GM18867 (cell line): Measurements from ENCODE around the gene YRDC.

Source experiments
- ATAC-seq: cut with Tn5 transposase; IDR thresholded peaks from one replicate; pipeline ENCODE4 v1.9.1; 2021; ENCODE audit warnings: mild to moderate bottlenecking, moderate library complexity; ENCODE audit not compliant: unreplicated experiment

Gene YRDC

DNA sequence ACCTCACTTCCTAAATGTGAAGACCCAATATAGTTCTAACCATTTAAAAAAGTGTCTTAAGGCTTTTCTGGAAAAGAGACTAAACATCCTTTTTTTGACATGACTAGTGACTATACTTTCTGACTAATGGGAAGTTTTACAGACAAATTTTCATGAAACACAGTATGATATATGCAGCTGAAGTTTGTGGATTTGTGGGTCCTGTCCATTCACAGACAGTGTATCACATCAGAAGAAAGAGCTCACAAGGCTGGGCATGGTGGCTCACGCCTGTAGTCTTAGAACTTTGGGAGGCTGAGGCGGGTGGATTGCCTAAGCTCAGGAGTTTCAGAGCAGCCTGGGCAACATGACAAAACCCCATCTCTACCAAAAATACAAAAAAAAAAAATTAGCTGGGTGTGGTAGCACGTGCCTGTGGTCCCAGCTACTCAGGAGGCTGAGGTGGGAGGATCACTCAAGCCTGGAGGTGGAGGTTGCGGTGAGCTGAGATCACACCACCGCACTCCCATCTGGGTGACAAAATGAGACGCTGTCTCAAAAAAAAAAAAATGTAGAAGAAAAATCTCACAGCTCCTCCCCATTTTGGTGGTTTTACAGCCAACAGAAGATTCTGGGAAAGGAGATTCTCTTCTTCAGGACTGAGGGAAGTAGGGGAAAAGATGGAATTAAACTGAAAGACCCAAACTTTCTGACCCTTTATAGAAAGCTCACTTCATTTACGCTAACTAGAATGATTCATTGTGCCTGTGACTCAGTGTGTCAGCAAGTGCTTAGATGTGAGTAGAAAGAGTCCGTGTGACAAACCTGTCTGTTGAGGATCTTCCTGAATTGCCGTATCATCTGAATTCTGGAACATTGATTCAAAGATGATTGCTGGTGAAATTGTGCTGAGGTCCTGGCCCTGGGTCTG lies 15.2 kb upstream of the YRDC start:
- no peak for ATAC-seq

DNA sequence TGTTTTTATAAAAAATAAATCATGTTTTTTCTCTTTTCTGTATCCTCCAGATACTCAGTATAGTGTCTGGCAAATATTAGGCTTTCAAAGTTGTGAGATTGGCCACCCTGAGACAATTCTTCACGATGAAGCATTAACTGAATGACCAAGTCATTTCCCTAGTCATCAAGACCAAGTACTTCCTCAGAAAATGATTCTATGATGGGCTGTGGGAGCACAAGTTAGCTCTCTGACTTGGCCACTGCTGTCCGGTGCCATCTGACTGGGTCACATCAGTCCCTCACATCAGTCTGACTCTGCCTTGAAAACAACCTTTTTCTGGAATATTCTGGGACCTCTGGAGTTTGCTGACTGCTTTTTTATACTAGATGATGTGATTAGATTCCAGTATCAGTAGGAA lies 13.5 kb upstream of the YRDC start:
- ATAC-seq: no peak

DNA sequence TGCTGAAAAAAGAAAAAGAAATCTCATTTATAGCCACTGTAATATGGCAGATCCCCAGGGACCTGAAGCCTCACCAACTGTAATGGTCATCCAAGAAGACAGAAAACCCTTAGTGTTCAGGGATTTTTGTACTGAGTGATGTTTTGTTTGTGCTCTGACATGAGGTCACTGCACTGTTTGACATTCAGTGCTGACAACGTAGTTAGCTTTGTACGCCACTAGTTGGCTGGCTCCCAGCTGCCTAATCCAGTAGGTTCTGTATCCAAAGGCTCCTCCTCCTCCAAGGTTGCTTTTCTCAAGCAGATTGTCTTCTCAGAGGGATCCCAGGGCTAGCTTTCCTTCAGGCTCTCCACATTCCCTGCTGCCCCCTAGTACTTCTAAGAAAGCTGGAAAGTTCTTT lies 9.5 kb upstream of the YRDC start:
- no peak for ATAC-seq

DNA sequence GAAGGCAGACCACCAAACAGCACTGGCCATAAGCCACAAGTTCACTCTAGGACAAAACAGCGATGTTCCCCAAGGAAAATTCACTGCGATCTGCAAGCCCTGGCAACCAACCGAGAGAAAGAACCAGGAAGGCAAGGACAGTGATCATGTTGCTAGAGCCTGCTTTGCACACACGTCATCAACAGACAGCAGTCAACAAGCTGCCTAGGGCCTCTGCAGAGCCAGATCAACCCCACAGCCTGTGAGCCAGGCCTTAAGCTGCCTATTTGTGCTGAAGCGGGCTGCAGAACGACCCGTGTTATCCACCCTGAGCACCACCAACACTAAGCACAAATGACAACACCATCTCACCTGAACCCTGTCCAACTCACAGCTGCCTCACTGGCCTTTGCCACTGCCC lies 6.2 kb upstream of the YRDC start:
- ATAC-seq: no peak

DNA sequence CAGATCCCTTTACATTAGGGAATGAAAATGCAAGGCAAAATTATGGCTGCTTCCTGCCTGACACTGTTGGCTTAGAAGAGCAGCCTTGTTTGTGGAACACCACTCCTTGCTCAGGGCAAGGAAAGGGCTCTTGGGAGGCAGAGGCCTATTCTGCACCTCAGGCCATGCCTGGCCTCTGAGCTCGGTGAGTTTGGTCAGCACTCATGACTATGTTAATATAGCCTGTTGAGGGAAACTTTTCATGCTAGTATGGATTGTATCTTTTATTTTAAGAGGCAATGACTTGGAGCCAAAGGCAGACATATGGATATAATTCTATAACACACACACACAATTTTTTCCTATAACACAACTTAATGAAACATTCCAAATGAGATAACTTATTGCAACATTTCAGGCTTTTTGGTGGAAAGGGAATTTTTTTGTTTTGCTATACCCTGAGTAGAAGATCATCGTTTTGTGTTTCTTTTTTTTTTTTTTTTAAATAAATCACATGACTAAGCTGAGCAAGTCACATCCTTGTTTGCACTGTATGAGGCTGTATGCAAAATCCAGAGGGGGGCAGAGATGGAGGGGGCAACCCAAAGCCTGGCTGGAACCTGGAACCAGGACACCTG lies 5.6 kb upstream of the YRDC start:
- ATAC-seq: no peak

DNA sequence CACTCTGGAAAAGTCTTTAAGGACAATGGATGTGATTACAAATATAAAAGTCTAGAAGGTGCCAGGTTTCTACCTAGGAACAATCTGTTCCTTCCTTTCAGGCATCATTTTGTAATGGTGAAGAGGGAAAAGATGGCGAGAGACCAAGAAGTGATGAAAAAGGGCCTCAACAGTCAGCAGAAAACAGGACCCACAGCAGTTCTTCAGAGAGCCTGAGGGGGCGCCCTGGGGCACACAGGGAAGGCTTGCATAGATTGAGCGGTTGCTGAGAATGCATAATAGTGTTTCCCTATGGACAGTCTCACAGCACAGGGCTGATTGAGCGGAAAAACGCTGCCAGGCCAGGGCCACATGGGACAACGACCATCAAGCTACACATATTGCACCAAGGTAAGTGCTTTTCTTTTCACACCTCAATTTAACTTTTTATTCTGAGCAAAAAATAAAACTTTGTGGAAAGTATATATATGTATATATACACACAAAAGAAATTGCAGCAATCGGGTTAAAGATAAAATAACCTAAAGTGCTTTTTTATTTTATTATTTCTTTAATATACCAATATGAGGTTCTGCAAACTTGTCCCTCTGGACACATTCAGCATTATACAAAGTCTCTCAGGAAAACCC lies 3.1 kb upstream of the YRDC start:
- ATAC-seq: no peak

DNA sequence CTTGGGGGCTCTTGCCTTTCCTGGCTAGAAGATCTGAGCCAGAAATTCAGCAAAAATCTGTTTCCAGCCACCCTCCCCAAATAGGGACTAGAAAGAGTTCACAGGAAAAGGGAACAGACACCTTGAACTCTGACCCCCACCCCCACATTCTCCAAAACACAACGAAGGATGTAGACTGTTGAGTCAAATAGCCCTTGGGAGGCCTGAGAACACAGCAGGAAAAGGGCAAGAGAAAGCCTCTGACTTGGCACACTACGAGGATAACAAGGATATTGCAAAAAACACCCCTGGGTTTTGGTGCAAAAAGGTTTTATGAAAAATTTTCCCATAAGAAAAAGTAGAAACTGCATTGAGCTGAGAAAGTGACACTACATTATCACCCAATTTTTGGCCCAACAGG lies 1.9 kb upstream of the YRDC start:
- no peak for ATAC-seq

DNA sequence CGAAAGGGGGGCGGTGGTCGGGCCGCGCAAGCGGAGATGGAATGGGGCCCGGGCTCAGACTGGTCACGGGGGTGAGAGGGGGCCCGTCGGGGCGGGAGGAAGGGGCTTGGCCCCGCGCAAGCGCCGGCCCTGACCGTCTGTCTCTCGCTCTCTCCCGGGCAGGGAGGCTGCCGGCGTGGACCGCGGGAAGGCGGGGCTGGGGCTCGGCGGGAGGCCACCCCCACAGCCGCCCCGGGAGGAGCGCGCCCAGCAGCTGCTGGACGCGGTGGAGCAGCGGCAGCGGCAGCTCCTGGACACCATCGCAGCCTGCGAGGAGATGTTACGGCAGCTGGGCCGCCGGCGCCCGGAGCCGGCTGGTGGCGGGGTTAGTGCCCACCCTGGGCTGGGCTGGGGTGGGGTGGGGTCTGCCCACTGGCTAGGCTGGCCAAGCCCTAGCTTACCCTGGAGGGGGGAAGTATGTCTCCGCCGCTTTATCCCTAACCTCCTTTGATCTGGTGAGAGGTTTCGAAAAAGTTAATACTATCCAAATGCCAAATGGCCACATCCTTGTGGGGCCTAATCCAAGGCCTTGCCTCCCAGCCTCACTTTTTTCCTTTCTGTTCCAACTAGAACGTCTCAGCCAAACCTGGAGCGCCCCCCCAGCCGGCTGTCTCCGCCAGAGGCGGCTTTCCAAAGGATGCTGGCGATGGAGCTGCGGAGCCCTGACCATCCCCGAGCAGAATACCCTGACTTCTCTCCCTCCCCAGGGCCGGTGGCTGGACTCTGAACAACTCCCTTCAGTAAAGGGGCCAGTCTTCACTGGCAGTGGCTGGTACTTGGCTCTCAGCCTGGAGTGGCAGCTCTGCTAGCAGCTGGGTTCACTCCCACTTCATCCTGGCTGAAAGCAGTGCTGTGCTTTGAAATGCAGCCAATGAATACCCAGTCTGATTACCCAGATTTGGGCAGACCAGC lies 636 bp upstream of the YRDC start:
- ATAC-seq: peak; percentile 38

DNA sequence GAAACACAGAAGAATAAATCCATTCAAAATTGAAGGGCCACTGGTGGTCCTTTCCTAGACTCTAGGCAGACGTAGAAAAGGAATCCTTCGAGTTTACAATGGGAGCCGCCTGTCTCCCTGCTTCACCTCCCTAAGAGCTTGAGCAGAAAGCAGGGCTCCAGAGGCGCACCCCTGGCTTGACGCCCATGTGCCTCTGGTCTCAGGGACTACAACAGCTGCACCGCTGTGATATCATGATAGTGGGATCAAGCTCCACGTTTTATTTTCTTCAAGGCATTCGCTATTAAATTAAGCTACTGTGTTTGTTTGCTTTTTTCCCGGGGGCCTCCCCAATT lies 821 bp downstream of the YRDC start:
- ATAC-seq: no peak

DNA sequence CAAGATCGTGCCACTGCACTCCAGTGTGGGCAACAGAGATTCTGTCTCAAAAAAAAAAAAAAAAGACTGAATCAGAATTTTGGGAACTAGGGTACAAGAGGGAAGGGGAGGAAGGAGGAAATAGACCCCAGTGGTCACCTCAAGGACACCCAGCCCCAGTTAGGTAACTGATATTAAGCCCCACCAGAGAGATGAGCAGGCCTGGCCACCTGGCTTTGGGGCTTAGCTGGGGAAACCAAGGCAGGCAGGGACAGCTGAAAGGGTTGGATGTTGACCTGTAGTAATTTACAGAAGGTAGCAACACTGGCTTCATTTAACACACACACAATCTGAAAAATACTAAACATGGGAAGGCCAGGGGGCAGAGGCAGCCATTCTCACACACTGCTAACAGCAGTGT lies 5.6 kb downstream of the YRDC start:
- ATAC-seq: no peak

DNA sequence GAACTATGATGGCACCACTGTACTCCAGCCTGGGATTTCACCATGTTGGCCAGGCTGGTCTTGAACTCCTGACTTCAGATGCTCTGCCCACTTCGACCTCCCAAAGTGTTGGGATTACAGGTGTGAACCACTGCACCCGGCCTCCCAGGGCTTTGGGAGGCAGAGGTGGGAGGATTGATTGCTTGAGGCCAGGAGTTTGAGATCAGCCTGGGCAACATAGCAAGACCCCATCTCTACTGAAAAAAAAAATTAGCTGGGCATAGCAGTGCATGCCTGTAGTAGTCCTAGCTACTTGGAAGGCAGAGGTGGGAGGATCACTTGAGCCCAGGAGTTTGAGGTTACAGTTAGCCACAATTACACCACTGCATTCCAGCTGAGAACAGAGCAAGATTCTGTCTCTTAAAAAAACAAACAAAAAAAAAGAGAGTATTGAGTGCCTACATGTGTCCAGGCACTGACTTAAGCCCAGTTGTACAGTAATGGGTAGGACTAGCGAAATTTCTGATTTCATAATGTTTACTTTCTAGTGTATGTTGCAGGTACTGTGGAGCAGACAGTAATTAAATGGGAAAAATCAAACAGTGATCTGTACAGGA lies 10.2 kb downstream of the YRDC start:
- ATAC-seq: no peak

DNA sequence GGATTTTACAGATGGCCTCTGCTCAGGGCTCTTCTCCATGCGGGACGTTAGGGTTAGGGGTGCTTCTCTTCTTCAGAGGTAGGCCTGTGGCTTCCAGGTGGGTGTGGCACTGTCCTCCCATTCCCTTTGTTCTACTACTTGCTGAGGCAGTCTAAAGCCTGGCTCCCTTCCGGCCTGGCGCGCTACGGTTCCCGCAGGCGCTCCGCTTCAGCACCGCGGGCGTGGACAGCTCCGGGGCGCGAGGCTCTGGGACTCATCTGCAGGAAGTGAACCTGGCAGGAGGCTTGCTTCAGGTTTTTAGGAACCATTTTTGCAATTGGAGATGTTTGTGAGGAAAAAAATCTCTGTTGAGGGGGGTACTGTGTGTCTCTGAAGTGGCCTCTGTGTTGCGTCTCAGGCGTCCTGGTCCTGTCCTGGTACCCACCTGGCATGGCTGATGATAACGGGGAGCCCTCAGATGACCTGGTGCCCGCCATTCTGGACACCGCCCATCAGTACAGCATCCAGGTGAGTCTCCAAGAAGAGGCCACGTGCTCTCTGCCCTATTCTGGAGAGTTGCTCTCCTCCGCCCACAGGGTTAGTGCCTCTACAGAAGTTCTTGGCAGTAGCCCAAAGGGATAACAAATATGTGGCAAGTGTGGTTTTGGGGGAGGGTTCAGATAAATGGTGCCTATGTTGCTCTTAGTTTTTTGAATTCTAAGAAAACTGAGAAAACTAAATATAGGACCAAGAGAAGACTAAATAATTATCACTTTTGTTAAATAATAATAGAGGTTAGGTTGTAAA lies 12.5 kb downstream of the YRDC start:
- ATAC-seq: no peak

DNA sequence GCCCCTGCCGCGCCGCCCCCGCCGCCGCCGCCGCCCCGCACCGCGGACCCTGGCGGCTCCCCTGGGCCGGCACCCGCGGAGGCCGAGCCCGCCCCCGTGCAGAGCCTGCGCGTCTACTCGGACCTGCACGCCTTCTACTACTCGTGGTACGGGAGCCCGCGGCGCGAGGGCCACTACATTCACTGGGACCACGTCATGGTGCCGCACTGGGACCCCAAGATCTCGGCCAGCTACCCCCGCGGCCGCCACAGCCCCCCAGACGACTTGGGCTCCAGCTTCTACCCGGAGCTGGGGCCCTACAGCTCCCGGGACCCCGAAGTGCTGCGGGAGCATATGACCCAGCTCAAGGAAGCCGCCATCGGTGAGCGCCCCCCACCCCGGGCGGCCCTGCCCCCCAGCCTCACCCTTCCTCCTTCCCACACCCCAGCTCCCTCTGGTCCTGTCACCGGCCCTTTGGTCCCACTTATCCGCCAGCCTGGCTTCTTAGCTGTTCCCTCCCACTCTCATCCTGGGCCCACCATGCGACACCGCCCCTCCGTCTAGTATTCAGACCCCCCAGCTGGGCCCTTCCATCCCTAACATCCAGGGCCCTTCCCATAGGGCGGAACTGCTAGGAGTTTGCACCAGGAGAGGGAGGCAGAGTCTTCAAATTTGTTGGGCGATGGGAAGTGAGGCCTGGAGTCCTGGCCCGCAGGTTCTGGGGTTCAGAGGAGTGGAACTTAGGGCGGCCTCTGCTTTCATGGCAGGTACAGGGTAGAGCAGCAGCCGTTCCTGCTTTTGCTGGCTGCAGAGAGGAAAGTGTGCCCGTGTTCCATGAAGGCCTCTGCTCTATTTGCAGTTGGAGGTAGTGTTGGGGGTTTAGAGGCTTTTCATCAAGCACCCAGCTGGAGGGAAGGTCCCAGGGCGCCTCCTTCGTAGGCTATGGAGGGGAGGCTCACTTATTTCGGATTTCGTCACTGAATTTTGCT lies 13.4 kb downstream of the YRDC start:
- peak; percentile 41 for ATAC-seq

DNA sequence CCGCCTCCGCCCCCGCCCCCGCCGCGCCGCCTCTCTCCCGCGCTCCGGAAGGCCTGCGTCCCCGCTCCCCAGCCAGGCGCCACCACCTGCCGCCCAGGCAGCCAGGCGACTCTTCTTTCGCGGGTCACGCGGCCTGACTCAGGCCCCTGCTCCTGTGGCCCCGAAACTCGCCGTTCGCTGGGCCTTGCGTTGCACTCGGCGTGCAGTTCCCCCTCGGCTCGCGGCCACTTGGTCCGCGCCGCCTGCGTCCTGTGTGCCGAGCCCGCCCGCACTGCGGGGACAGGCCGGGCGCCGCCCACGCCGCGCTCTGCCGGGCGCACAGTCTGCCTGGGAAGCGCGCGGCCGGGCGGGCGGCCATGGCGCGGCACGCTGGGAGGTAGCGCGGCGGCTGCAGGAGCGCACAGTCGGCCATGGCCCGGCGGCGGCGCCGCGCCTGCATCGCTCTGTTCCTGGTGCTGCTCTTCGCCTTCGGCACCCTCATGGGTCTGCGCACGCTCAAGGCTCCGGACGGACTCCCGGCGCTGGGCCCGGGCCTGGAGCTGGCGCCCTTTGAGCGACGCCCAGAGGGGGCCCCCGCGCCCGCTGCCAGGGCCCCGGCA lies 14.1 kb downstream of the YRDC start, which contains the start of gene MANEAL:
MANEAL (plus strand) TSS at position 75 of the 599 bp plus-strand sequence; CDS start at position 411, 336 bp downstream.
- peak; percentile 56 for ATAC-seq

DNA sequence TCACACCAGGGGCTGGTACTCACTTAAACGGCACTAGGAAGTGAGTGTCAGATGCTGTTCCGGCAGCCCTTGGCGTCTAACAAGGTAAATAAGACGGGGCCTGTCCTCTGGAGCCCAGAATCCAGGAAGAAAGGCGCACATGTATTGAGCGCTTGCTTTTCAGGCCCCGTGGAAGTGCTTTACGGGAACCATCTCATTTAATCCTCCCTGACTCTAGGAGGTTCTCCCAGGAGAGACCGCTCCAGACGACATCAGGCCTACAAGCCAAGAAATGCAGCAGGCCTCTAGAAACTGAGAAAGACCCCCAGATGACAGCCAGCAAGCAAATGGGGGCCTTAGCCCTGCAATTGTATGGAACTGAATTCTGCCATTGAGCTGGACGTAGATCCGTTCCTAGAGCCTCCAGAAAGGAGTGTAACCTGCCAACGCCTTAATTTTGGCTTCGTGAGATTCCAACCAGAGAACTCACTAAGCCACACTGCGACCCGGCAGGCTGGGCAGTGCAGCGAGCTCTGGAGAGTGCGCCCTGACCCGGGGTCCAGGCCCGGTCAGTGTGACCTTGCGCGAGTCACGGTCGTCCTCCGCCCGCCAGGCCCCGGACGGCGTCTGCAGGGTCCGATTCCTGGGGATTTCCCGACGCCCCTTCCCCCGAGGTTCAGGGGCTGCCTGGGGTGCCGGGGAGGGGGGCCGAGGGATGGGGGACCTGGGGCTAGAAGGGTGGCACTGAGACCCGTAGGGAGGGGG lies 14.9 kb downstream of the YRDC start:
- ATAC-seq: no peak

DNA sequence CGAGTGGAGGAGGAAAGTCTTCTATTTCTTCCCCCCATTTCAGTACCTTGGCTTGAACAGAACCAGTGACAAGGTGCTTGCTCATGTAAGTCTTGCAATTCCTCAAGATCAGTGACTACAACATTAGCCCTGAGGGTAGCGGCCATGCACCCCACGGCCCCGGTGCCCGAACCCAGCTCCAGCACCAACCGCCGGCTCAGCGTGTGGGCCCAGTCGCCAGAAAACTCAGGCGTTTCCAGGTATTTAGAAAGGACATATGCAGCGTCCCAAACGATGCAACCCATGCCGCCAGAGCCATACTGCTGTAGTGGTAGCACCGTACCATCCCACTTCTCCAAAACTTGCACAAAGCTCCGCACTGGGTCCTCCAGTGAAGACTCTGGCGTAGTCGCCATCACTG lies 25.5 kb downstream of the YRDC start:
- no peak for ATAC-seq

DNA sequence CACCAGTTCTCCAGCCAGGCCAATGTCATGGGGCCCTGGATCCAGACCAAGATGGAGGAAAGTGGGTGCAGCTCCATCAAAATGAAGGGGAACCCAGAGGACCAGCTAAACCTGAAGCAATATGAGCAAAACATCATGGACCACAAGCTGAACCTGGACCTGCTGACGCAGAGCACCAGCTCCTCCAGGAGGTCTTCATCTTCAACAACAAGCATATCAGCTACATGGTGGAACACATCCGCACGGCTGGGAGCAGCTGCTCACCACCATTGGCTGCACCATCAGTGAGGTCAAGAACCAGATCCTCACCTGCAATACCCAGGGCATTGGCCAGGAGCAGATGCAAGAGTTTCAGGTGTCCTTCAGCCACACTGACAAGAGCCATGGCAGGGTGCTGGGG lies 29.4 kb downstream of the YRDC start:
- no peak for ATAC-seq
